GM18907 (cell line): ENCODE results near the gene CACNB2.
A peak's percentile ranks its signal among the peaks of the same experiment; 100 is the strongest.
"Not testable (repeated sequence)": the region's sequence is repeated elsewhere in the genome, so short reads cannot be mapped to it uniquely, and the experiment has no call there.

Experiments
- ATAC-seq: cut with Tn5 transposase; IDR thresholded peaks from one replicate; pipeline ENCODE4 v1.9.1; 2021; ENCODE audit warnings: mild to moderate bottlenecking, moderate library complexity; ENCODE audit not compliant: unreplicated experiment

Gene CACNB2

DNA sequence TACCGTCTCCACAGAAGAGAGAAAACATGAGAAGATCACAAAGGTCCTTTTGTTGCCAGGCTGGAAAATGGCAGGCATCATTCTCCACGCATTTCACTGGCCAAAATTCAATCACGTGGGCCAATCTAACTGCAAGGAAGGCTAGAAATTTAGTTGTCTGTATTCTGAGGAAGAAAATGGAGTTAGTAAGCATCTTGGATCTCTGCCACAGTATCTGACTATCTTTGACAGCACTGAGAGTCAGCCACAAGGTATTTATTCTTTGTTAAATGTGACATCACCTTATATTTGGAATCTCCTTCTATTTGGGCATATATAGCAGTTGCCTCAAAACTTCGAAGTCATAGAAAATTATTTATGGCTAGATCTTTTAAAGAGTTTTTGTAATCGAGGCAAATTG is 297.3 kb downstream of the CACNB2 start:
- no peak for ATAC-seq

- ATAC-seq = no peak
Observed at GRCh38 chr10:18438361-18439126, 298.3 kb downstream of the CACNB2 start.

GRCh38 chr10:18439601-18440000 is 299.4 kb downstream of the CACNB2 start:
- ATAC-seq = no peak

DNA sequence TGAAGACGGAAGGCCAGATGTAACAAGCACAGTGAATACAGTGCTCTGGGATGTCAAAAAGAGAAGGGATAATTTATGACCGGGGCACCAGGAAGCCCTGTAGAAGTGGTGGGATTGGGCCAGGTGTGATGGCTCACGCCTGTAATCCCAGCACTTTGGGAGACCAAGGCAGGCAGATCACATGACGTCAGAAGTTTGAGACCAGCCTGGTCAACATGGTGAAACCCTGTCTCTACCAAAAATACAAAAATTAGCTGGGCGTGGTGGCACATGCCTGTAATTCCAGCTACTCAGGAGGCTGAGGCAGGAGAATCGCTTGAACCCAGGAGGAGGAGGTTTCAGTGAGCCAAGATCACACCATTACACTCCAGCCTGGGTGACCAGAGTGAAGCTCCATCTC is 305.4 kb downstream of the CACNB2 start:
- ATAC-seq = not testable (repeated sequence)

DNA sequence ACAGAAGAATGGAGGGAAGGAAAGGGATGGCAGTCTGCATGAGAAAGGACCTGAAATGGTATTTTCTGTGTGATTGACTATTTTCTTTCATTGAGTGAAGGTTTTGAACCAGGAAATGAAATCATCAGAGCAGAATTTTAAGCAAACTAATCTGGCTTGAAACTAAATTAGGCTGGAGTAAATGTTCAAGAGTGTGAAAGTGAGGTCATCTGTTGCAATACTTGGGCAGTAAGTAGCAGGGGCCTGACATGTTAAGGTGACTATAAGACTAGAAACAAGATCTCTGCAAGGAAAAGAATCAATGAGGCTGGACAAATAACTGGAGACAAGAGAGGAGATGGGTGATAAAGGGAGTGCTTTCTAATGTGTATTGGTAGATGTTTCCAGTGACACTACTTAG is 306.0 kb downstream of the CACNB2 start:
- ATAC-seq = no peak

DNA sequence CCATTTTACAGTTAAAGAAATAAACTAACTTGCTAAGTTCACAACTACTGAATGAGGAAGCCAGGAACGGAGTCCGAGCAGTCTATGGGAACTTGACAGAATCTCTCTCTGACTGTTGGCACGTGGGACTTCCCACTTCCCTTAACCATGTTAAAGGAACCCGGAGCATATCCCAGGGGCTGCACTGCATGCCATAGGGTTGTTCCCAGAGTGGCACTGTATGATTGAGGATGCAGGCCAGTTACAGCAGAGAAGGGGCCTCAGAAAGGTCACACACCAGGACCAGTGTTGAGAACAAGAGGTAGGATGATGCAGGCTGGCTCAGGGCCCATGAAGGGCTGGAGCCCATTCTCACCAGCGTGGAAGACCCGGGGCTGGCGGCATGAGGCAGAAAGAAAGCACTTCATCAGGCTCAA is 309.4 kb downstream of the CACNB2 start:
- ATAC-seq = no peak

DNA sequence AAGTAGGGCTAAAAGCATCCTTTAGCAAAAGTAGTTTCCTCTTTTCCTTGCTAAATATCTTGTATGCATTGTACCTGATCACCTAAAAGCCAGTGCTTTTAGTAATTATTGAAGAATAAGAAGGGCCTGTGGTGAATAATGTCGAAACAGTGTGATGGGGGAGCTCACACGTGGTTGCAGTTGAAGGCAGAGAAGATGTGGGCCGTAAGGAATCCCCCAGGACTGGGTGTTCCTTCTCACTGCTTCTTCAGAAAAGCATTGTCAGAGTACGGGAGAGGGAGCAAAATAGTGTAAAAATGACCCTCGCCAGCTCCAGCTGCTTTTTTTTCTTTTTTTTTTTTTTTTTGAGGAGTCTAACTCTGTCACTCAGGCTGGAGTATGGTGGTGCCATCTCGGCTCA is 310.1 kb downstream of the CACNB2 start:
- no peak for ATAC-seq

DNA sequence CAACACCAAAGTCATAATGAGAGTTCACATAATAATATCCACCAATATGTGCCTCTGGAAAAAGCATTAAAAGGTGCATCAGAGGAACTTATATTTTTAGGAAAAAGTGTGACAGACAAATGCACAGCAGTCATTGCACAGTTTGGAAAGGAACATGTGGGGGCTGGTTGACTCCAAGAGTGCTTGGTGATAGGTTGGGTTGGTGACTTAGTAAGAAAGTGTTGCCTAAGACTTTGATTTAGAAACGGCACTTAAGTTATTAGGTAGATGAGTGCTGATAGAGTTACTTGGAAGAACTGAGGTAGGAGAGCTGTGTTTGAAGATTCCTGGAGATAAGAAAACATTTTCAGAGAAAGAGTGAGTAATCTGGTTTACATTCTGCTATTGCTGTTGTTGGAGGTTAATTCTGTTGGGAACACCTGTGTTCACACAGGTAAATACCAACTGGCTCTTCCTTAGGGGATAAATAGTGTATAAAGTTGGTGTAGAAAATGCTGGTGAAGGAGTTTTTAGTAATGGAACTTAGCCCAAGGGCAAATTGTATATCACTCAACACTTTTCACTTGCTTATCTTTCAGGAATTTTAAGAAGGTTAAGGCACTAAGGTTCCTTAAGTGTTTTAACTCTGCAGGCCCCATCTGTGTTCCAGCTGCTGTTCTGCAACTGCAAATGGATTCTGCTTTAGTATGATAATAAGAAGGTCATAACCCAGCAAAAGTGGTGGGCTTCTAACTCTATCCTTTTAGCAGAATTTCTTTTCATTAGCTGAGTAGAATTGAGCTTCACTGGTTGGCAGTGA is 315.1 kb downstream of the CACNB2 start:
- ATAC-seq = no peak

GRCh38 chr10:18456984-18457383 is 316.8 kb downstream of the CACNB2 start:
- ATAC-seq = peak; percentile 99

GRCh38 chr10:18460032-18460431 is 319.8 kb downstream of the CACNB2 start:
- ATAC-seq = no peak

- no peak for ATAC-seq
Observed at GRCh38 chr10:18463673-18464211, 323.5 kb downstream of the CACNB2 start.

DNA sequence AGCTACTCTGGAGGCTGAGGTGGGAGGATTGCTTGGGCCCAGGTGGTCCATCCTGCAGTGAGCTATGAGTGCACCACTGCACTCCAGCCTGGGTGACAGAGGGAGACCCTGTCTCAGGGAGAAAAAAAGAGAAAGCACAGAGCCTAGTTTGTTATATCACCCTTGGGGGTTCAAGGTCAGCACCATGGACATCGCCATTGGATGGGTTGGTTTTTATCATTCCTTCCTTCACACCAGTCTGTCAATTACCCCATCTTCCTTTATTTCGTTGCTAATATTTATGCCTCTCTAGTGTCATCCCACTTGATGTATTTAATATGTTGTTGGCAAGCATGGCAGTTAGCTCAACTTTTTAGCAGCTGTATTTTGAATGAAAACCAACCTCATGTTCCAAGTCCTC is 328.9 kb downstream of the CACNB2 start:
- ATAC-seq = no peak

- ATAC-seq = no peak
Observed at GRCh38 chr10:18472977-18473376, 332.8 kb downstream of the CACNB2 start.

DNA sequence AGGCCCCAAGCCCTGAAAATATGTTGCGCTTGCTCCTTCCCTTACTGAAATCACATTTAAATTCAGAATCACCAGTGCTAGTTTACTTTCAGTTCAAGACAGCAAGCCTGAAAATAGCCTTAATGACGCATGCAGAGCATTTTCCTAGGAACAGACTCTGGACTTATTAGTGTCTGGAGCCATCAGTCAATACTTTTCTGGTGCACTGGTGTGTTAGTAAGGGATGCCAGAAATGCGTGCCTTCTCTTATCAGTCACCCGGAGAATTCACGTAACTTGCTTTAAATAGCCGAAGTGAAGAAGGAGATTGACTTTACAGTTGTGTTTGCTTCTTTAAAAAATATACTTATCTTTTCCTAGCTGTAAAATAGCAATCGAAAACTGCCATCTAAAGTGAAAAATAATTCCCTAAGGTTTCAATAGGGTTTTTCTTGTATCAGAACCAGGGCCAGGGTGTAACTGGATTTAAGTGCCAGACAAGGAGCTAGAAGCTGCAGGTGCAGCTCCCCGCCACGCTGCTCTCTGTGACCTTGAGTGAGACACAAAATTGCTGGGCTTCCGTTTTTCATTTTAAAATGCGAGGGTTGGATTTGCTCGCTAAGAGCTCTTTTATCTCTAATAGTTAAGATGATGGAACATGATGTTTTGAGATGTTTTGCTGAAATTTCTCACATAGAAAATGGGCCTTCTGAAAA is 333.3 kb downstream of the CACNB2 start:
- ATAC-seq = no peak

GRCh38 chr10:18474118-18474455 is 333.9 kb downstream of the CACNB2 start:
- no peak for ATAC-seq

DNA sequence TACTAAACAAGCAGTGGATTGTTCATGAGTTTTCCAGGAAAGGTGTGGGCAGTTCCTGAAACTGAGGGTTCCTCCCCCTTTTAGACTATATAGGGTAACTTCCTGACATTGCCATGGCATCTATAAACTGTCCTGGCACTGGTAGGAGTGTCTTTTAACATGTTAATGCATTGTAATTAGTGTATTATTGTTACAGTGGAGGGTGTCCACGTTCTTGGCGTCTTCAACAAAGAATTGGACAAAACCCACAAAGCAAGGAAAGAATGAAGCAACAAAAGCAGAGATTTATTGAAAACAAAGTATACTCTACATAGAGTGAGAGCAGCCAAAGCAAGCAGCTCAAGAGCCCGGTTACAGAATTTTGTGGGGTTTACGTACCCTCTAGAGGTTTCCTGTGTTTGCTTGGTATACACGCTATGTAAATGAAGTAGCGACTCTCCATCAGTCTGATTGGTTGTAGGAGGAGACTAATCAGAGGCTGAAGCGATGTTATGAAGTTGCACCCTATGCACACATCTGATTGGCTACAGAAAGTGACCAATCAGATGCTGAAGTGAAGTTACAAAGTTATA is 335.9 kb downstream of the CACNB2 start:
- ATAC-seq = no peak

DNA sequence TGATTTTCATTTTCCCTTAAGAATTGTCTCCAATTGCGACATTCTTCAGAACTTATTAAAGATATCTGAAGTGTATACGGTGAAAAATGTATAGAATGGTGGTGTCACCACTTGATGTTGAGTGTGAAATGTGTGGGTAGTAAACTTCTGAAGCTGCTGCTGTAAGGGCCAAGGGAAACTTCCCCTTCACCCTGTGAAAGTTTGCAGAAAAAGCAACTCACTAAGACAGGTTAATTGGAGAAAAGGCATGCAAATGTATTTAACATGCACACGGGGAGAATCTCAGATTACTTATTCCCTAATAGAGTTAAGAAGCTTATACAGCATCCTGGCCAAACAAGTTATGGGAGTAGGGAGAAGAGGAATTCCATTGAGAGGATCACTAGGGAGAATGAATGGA is 338.1 kb downstream of the CACNB2 start:
- ATAC-seq = no peak

GRCh38 chr10:18479502-18479901 is 339.3 kb downstream of the CACNB2 start:
- no peak for ATAC-seq

GRCh38 chr10:18483516-18484186 is 343.4 kb downstream of the CACNB2 start:
- ATAC-seq = no peak

DNA sequence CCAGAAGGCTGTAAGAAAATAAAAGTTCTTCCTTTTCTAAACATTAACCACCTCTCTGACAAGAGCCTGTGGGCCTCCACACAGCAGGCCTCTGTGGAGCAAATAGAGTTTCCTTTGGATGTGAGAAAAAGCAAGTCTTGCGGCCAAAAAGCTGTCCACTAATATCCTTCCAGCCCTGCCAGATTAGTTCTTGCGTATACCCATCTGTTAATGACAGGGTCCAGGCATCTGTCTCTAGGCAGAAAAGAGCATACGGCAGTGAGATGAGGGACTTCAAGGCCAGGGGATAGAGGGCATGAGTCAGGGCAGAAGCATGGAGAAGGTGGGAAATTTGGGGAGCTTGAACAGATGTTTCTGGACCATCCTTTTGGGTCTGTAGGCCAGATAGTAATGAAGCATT is 346.2 kb downstream of the CACNB2 start:
- no peak for ATAC-seq

GRCh38 chr10:18490755-18491154 is 350.5 kb downstream of the CACNB2 start:
- ATAC-seq = no peak
